MCF 10A (cell line): ENCODE data around the gene KLHDC4. TPM values are rescaled to one million over a fixed set of nuclear protein-coding genes. Genes with fewer than 3 reads are reported as not detected.
A peak's percentile ranks its signal among the peaks of the same experiment; 100 is the strongest.

ENCODE experiments used
- BruUV-seq: library from RNA; stranded (reverse); fragments of 400-500 nt; replicated peaks from 2 replicates; lab custom pipeline; 2021; lab: Mats Ljungman, UMichigan
- CTCF ChIA-PET: fragments of 300-600 bp; sonication (Branson Sonifier 250); formaldehyde crosslinking; extraction: SDS; loops from one replicate; lab custom pipeline; 2021; ENCODE audit warnings: antibody characterized with exemption, inconsistent platforms; lab: Yijun Ruan, JAX
- POLR2A ChIA-PET: fragments of 300-600, 350-650 bp; sonication (Branson Sonifier 250); formaldehyde crosslinking; extraction: SDS; loops from one replicate; lab custom pipeline; 2020; ENCODE audit warnings: antibody characterized with exemption, inconsistent platforms; lab: Yijun Ruan, JAX
- DNase-seq: peaks from one replicate; pipeline ENCODE4 v3.0.0-alpha.2; 2018; ENCODE audit not compliant: unreplicated experiment
- H3K27ac Mint-ChIP-seq: one replicate; pipeline ENCODE4 v1.8.0; 2022; ENCODE audit warnings: mild to moderate bottlenecking, low read depth, mixed read lengths; ENCODE audit not compliant: unreplicated experiment
- H3K27me3 Mint-ChIP-seq: one replicate; pipeline ENCODE4 v1.8.0; 2022; ENCODE audit warnings: mixed read lengths; ENCODE audit not compliant: insufficient read depth, unreplicated experiment
- H3K36me3 Mint-ChIP-seq: one replicate; pipeline ENCODE4 v1.8.0; 2022; ENCODE audit warnings: mild to moderate bottlenecking, moderate library complexity, mixed read lengths; ENCODE audit not compliant: insufficient read depth, unreplicated experiment
- H3K4me1 Mint-ChIP-seq: one replicate; pipeline ENCODE4 v1.8.0; 2022; ENCODE audit warnings: mixed read lengths; ENCODE audit not compliant: insufficient read depth, unreplicated experiment
- H3K4me3 Mint-ChIP-seq: one replicate; pipeline ENCODE4 v1.8.0; 2022; ENCODE audit warnings: mild to moderate bottlenecking, moderate library complexity, mixed read lengths; ENCODE audit not compliant: unreplicated experiment
- H3K9me3 Mint-ChIP-seq: one replicate; pipeline ENCODE4 v1.8.0; 2022; ENCODE audit warnings: mixed read lengths; ENCODE audit not compliant: unreplicated experiment
- intact Hi-C: fragments of 100-400 bp; cut with micrococcal nuclease; formaldehyde crosslinking; loops from 2 replicates; pipeline ENCODE4 v1.14.1; 2022
- total RNA-seq: library from RNA; stranded (reverse); gene quantifications from 2 replicates; pipeline ENCODE4 v1.2.3, GENCODE V29; 2022
- TF ChIP-seq, protein P1 (sequence below): fragments of 200-600 bp; IDR thresholded peaks from one replicate; pipeline ENCODE4 v1.8.0; 2022; ENCODE audit warnings: antibody characterized with exemption, mild to moderate bottlenecking; ENCODE audit not compliant: unreplicated experiment

KLHDC4 gene
- total RNA-seq, 1 experiment from 2014 or later: 106 TPM

GRCh38 chr16:87792205-87792565 lies 26.4 kb upstream of the KLHDC4 start:
- intact Hi-C loops: no loop called here

GRCh38 chr16:87791295-87792204 lies 25.8 kb upstream of the KLHDC4 start:
- CTCF ChIA-PET: interaction anchor here (0.6 to 8.1 kb wide), 9 partner anchors 11 to 80 kb away, joined by 3 to 75 read pairs (median 5); no protein-coding TSS in a partner anchor
- DNase-seq: no peak
- Mint-ChIP-seq H3K4me3 (no peak overlapping the region), H3K36me3 (no peaks in the 10 kb centered on the region), H3K27ac (peak overlapping the region; percentile 93), H3K27me3 (no peaks in the 10 kb centered on the region), H3K4me1 (peaks cover 25% of the 10 kb centered on the region), H3K9me3 (no peaks in the 10 kb centered on the region)
- POLR2A ChIA-PET: interaction anchor here (0.7 to 10.2 kb wide), 13 partner anchors 11 to 408 kb away, joined by 3 to 349 read pairs (median 18); partner anchors contain the start of genes FBXO31 and SLC7A5
- BruUV-seq: no TSS peak
- intact Hi-C loops: no loop called here
- TF ChIP-seq, protein P1, sequence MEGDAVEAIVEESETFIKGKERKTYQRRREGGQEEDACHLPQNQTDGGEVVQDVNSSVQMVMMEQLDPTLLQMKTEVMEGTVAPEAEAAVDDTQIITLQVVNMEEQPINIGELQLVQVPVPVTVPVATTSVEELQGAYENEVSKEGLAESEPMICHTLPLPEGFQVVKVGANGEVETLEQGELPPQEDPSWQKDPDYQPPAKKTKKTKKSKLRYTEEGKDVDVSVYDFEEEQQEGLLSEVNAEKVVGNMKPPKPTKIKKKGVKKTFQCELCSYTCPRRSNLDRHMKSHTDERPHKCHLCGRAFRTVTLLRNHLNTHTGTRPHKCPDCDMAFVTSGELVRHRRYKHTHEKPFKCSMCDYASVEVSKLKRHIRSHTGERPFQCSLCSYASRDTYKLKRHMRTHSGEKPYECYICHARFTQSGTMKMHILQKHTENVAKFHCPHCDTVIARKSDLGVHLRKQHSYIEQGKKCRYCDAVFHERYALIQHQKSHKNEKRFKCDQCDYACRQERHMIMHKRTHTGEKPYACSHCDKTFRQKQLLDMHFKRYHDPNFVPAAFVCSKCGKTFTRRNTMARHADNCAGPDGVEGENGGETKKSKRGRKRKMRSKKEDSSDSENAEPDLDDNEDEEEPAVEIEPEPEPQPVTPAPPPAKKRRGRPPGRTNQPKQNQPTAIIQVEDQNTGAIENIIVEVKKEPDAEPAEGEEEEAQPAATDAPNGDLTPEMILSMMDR: no peak

More at GRCh38 chr16:87792205-87792565, 26.4 kb upstream of the KLHDC4 start:
- peaks cover 25% of the 10 kb centered on the region for H3K4me1 Mint-ChIP-seq
- CTCF ChIA-PET: interaction anchor here (0.6 to 8.1 kb wide), 5 partner anchors 12 to 80 kb away, joined by 3 to 75 read pairs (median 7); no protein-coding TSS in a partner anchor
- POLR2A ChIA-PET: interaction anchor here (1.3 to 10.2 kb wide), 5 partner anchors 12 to 76 kb away, joined by 3 to 349 read pairs (median 86); partner anchors contain the start of gene SLC7A5
- TF ChIP-seq, protein P1: no peak
- H3K4me3 Mint-ChIP-seq: no peak overlapping the region
- no peaks in the 10 kb centered on the region for H3K27me3 Mint-ChIP-seq
- DNase-seq: no peak
- no peak overlapping the region for H3K27ac Mint-ChIP-seq
- peaks cover 2% of the 10 kb centered on the region for H3K36me3 Mint-ChIP-seq
- no peaks in the 10 kb centered on the region for H3K9me3 Mint-ChIP-seq
- BruUV-seq: no TSS peak

DNA sequence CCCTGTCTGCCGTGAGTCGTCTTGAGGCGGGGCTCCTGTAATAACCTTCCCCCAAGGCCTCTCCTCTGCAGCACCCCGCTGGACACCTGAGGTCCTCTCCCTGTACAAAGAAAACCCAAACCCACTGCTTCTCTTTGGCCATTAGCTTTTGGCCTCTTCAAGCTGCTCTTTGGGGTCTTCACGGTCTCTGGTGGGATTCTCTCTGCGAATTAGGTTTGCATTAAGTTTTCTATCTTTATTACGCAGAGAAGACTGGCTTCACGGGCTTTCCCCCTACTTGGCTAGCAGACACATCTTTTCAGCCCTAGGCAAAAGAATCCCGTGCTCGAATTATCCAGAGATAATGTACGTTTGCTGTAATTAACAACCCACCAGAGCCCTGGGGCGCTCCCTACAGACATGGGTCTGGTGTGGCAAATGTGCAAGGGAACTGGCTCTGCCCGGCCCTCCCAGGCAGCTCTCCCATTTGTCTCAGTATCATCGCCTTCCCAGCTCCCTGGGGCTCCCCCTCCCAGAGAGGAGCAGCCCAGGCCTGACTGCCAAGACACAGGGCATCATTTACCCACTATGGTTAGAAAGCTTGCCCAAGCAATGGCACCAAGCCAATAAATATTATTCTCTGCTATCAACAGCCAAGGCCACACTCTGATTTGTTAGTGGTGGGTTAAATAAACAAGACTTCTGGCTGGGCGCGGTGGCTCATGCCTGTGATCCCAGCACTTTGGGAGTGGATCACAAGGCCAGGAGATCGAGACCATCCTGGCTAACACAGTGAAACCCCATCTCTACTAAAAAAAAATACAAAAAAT lies 24.7 kb upstream of the KLHDC4 start:
- Mint-ChIP-seq H3K36me3 (no peaks in the 10 kb centered on the region), H3K4me1 (peaks cover 25% of the 10 kb centered on the region), H3K27ac (peak overlapping the region; percentile 93), H3K27me3 (no peaks in the 10 kb centered on the region), H3K9me3 (no peaks in the 10 kb centered on the region), H3K4me3 (peak overlapping the region; percentile 17)
- ChIA-PET CTCF (interaction anchor here (0.8 to 8.1 kb wide), 10 partner anchors 10 to 81 kb away, joined by 3 to 75 read pairs (median 6); no protein-coding TSS in a partner anchor), POLR2A (interaction anchor here (0.7 to 10.2 kb wide), 23 partner anchors 10 to 407 kb away, joined by 3 to 349 read pairs (median 9); partner anchors contain the start of genes BANP, FBXO31, KLHDC4 and SLC7A5)
- TF ChIP-seq, protein P1: no peak
- TSS peak; percentile 81 for BruUV-seq
- DNase-seq: peak; percentile 98
- intact Hi-C loops: loop anchor here (1.0 kb wide), 1 partner anchor 16 kb away; no protein-coding TSS in a partner anchor
